Esophagus squamous epithelium (tissue), 5 donors: ENCODE results near the gene MTR. TPM values are rescaled to one million over a fixed set of nuclear protein-coding genes. Genes with fewer than 3 reads are reported as not detected.

Source experiments
- DNase-seq: peaks from one replicate; lab custom pipeline; 2025; lab: John Stamatoyannopoulos, UW
- H3K27ac ChIP-seq, 4 donors: fragments of 200-600 bp; sonication (generic); one replicate each; pipeline ENCODE4 v1.5.1; 2016 to 2019; ENCODE audit warnings: mild to moderate bottlenecking in 1 of 4
- H3K27me3 ChIP-seq, 4 donors: fragments of 200-600 bp; sonication (generic); 1 replicate in 3 of 4; 2 replicates in 1 of 4; pipeline versions ENCODE4 v1.5.1 to v1.6.0; 2017 to 2021; ENCODE audit warnings: antibody characterized with exemption in 1 of 4
- H3K36me3 ChIP-seq, 3 donors: fragments of 200-600 bp; sonication (generic); one replicate each; pipeline ENCODE4 v1.5.1; 2016 to 2019
- H3K4me1 ChIP-seq, 3 donors: fragments of 200-600 bp; sonication (generic); one replicate each; pipeline ENCODE4 v1.5.1; 2017 to 2019
- H3K4me3 ChIP-seq, 4 donors: fragments of 200-600 bp; sonication (generic); 1 replicate in 3 of 4; 2 replicates in 1 of 4; pipeline ENCODE4 v1.5.1; 2016 to 2019; ENCODE audit warnings: mild to moderate bottlenecking in 2 of 4, moderate library complexity in 1 of 4
- H3K9me3 ChIP-seq, 3 donors: fragments of 200-600 bp; sonication (generic); one replicate each; pipeline ENCODE4 v1.5.1; 2016 to 2019
- CTCF ChIP-seq, 6 experiments: fragments of 450-650 bp in 4 of 6; fragments of 200-600 bp in 2 of 6; sonication (generic) in 2 of 6; IDR thresholded peaks; one replicate each; pipeline ENCODE4 v1.5.1; 2016 to 2019; ENCODE audit warnings: antibody characterized with exemption in 6 of 6, mild to moderate bottlenecking in 4 of 6, moderate library complexity in 4 of 6
- POLR2A ChIP-seq, 4 donors: fragments of 450-650 bp; IDR thresholded peaks; one replicate each; pipeline ENCODE4 v1.6.1; 2017; ENCODE audit warnings: antibody characterized with exemption in 4 of 4, mild to moderate bottlenecking in 4 of 4, moderate library complexity in 3 of 4
- WGBS, 2 donors: methylation state at CpG; one replicate each; pipeline ENCODE4 v1.1.5; 2018; 5-methylcytosine and 5-hydroxymethylcytosine counted together
- intact Hi-C: fragments of 100-400 bp; cut with DNase I; formaldehyde crosslinking; loops from one replicate; pipeline ENCODE4 v1.15.0; 2022
- total RNA-seq, 4 donors: library from RNA; depleted of rRNA; stranded (reverse); fragments of >200 nt; gene quantifications; one replicate each; pipeline ENCODE4 v1.1.0, GENCODE V29; 2016
- donor health status: DM: yes; HTN: yes; CAD: no.

Gene MTR
- total RNA-seq, 4 donors from 2014 or later: 5.8 to 21.6 (median 9.1) TPM

- Histone ChIP-seq H3K4me3 (no peak overlapping the region), H3K36me3 (peaks cover 0 to 100% (median 0%) of the 10 kb centered on the region in 3 donors), H3K9me3 (no peaks in the 10 kb centered on the region), H3K4me1 (peaks cover 0 to 5% (median 0%) of the 10 kb centered on the region in 3 donors), H3K27me3 (no peaks in the 10 kb centered on the region), H3K27ac (peak overlapping the region in 1 of 4 donors; percentile 39)
- WGBS, 2 donors: 61 to 73% methylated on average over 5 of the region's 5 CpGs
- TF ChIP-seq POLR2A (IDR thresholded peaks at IDR 0.05) (no peak), CTCF (IDR thresholded peaks at IDR 0.05) (no peak)
- intact Hi-C loops: no loop called here
- DNase-seq: no peak
Observed at GRCh38 chr1:236862615-236863211, 67.6 kb downstream of the MTR start.

GRCh38 chr1:236864211-236864610 lies 69.1 kb downstream of the MTR start:
- TF ChIP-seq CTCF (IDR thresholded peaks at IDR 0.05): no peak
- no peak for TF ChIP-seq POLR2A (IDR thresholded peaks at IDR 0.05)
- DNase-seq: no peak
- intact Hi-C loops: no loop called here
- Histone ChIP-seq H3K4me3 (no peak overlapping the region), H3K27ac (no peak overlapping the region), H3K9me3 (no peaks in the 10 kb centered on the region), H3K27me3 (no peaks in the 10 kb centered on the region), H3K4me1 (peaks cover 0 to 5% (median 0%) of the 10 kb centered on the region in 3 donors), H3K36me3 (peaks cover 0 to 98% (median 0%) of the 10 kb centered on the region in 3 donors)
- 93 to 94% methylated on average over 3 of the region's 3 CpGs for WGBS, 2 donors

DNA sequence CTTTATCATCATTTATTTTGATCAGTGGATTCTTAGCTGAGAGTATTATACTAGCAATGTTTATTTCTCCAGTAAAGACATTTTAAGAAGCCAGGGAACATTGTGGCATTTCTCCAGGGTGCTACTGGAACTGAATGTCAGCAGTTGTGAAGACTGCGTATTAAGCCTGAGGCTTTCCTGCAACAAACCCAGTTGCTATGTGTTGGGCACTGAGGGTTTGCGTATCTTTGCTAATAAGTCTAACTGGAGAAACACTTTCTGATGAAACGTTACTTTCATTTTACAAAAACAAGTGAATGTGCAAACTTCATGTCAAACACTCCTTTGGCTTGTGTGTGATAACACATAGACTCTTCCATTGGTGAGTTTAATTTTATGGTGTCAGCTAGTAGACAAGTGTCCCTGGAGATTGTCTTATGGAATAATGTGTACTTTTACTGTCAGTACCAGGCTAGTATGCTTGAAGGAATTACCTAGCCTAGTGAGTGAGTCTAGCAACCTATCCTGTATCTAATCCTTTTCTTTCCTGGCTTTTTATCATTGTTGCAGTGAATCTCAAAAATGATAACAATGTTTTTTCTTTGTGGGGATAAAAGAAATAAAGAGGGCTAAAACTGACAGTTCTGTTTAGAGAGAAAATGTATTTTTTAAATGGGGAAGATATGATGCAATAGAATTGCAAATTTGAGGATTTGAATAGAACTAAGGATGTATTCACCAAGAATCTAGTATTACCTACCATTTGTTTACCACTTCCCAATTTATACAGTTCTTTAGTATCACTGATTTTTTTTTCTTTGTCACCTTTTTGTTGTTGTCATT lies 70.1 kb downstream of the MTR start:
- TF ChIP-seq POLR2A (IDR thresholded peaks at IDR 0.05): no peak
- TF ChIP-seq CTCF (IDR thresholded peaks at IDR 0.05): no peak
- intact Hi-C loops: no loop called here
- H3K27me3 ChIP-seq: no peaks in the 10 kb centered on the region
- peaks cover 0 to 96% (median 0%) of the 10 kb centered on the region in 3 donors for H3K36me3 ChIP-seq
- H3K9me3 ChIP-seq: no peaks in the 10 kb centered on the region
- no peak for DNase-seq
- no peak overlapping the region for H3K27ac ChIP-seq
- no peak overlapping the region for H3K4me3 ChIP-seq
- 64 to 79% methylated on average over 3 of the region's 3 CpGs for WGBS, 2 donors
- H3K4me1 ChIP-seq: peaks cover 0 to 5% (median 0%) of the 10 kb centered on the region in 3 donors

DNA sequence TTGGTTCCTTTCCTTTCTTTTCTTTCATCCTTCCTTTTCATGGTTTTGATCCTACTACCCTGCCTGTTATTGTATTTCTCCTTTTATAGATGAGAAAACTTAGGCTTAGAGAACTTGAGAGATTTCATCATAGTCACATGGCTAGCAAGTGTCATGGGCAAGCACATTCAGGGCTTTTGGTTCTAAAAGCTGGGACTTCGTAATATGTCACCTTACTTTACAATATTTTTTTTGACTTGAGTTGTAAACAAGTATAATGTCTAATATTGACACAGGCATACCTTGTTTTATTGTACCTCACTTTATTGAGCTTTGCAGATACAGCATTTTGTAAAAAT lies 70.7 kb downstream of the MTR start:
- Histone ChIP-seq H3K9me3 (no peaks in the 10 kb centered on the region), H3K27ac (no peak overlapping the region), H3K4me3 (no peak overlapping the region), H3K36me3 (peaks cover 0 to 96% (median 0%) of the 10 kb centered on the region in 3 donors), H3K27me3 (no peaks in the 10 kb centered on the region), H3K4me1 (peaks cover 0 to 5% (median 0%) of the 10 kb centered on the region in 3 donors)
- 89 to 93% methylated on average over 1 of the region's 1 CpG for WGBS, 2 donors
- intact Hi-C loops: no loop called here
- DNase-seq: no peak
- TF ChIP-seq POLR2A (IDR thresholded peaks at IDR 0.05): no peak
- no peak for TF ChIP-seq CTCF (IDR thresholded peaks at IDR 0.05)
